ENCODE results near the gene TOGARAM2.
"Not testable (repeated sequence)": the region's sequence is repeated elsewhere in the genome, so short reads cannot be mapped to it uniquely, and the experiment has no call there.

TOGARAM2 gene

GRCh38 chr2:29072971-29073725 lies 92.0 kb downstream of the TOGARAM2 start:
- no peak for DNase-seq (ENCODE audit: low spot score)

- no peak for DNase-seq (ENCODE audit: low spot score)
These were observed 92.8 kb downstream of the TOGARAM2 start for GRCh38 chr2:29073933-29074332.

GRCh38 chr2:29074411-29074810 lies 93.3 kb downstream of the TOGARAM2 start, which contains the start of gene PCARE:
TSS of gene PCARE (minus strand) at chr2:29074523. CDS start at chr2:29074261, 262 bp downstream.
- DNase-seq (ENCODE audit: low spot score), result no peak

GRCh38 chr2:29075894-29076705 lies 95.0 kb downstream of the TOGARAM2 start:
- DNase-seq (ENCODE audit: low spot score), result no peak

- no peak for DNase-seq (ENCODE audit: low spot score)
These were observed 98.8 kb downstream of the TOGARAM2 start for GRCh38 chr2:29079887-29080286.

- DNase-seq (ENCODE audit: low spot score), result no peak
These were observed 100.0 kb downstream of the TOGARAM2 start for GRCh38 chr2:29080886-29081743.

GRCh38 chr2:29082804-29083495 lies 101.9 kb downstream of the TOGARAM2 start:
- no peak for DNase-seq (ENCODE audit: low spot score)

- no peak for DNase-seq (ENCODE audit: low spot score)
These were observed 103.5 kb downstream of the TOGARAM2 start for GRCh38 chr2:29084554-29084953.

- not testable (repeated sequence) for DNase-seq (ENCODE audit: low spot score)
These were observed 109.2 kb downstream of the TOGARAM2 start for GRCh38 chr2:29090311-29090710.

GRCh38 chr2:29096969-29097368 lies 115.9 kb downstream of the TOGARAM2 start:
- no peak for DNase-seq (ENCODE audit: low spot score)

- DNase-seq (ENCODE audit: low spot score), result no peak
These were observed 116.5 kb downstream of the TOGARAM2 start for GRCh38 chr2:29097569-29097968.

- no peak for DNase-seq (ENCODE audit: low spot score)
These were observed 119.5 kb downstream of the TOGARAM2 start for GRCh38 chr2:29100564-29100963.
